K562 (cell line): ENCODE measurements around the gene FAM149B1. TPM values are rescaled to one million over a fixed set of nuclear protein-coding genes. Genes with fewer than 3 reads are reported as not detected.

Experiments used
- ATF2 ChIP-seq: sonication (generic); formaldehyde crosslinking; IDR thresholded peaks from 2 replicates; pipeline ENCODE4 v1.8.1; 2022; ENCODE audit warnings: missing genetic modification reagents
- DDX20 ChIP-seq: fragments of 450-650 bp; IDR thresholded peaks from 2 replicates; pipeline ENCODE4 v1.6.1; 2016; ENCODE audit warnings: missing genetic modification characterization, low read depth, mild to moderate bottlenecking, missing compliant biosample characterization, moderate library complexity
- ID3 ChIP-seq, 2 experiments: fragments of 250-450 bp in 1 of 2; fragments of 450-650 bp in 1 of 2; sonication (Bioruptor Pico) in 1 of 2; IDR thresholded peaks; 2 replicates each; pipeline versions ENCODE4 v1.6.1 to v1.8.0; 2016 to 2021; ENCODE audit warnings: mild to moderate bottlenecking in 2 of 2, moderate library complexity in 2 of 2, missing compliant biosample characterization in 1 of 2, missing genetic modification characterization in 1 of 2
- MTA3 ChIP-seq: fragments of 450-650 bp; formaldehyde crosslinking; IDR thresholded peaks from 2 replicates; pipeline ENCODE4 v1.6.1; 2017; ENCODE audit warnings: mild to moderate bottlenecking, borderline replicate concordance
- NFRKB ChIP-seq: fragments of 450-650 bp; IDR thresholded peaks from 2 replicates; pipeline ENCODE4 v1.6.1; 2016; ENCODE audit warnings: low read depth
- NR2C2 ChIP-seq, 2 experiments: fragments of 200-800 bp in 1 of 2; sonication (Bioruptor generic) in 1 of 2; sonication (generic) in 1 of 2; formaldehyde crosslinking in 1 of 2; IDR thresholded peaks; 2 replicates each; pipeline versions ENCODE4 v1.6.1 to v1.8.0; 2016 to 2022; ENCODE audit warnings: mild to moderate bottlenecking in 1 of 2, missing compliant biosample characterization in 1 of 2, missing genetic modification characterization in 1 of 2, missing genetic modification reagents in 1 of 2
- POLR2AphosphoS5 ChIP-seq: IDR thresholded peaks from 2 replicates; pipeline ENCODE4 v1.6.1; 2011; ENCODE audit warnings: mild to moderate bottlenecking, low read depth, low read length, moderate library complexity; ENCODE audit not compliant: control insufficient read depth, insufficient read depth
- THAP7 ChIP-seq: fragments of 250-450 bp; sonication (Bioruptor Pico); IDR thresholded peaks from 2 replicates; pipeline ENCODE4 v1.5.0; 2021
- ZBTB8A ChIP-seq: fragments of 450-650 bp; IDR thresholded peaks from 2 replicates; pipeline ENCODE4 v1.6.1; 2018; ENCODE audit warnings: mild to moderate bottlenecking, moderate library complexity; ENCODE audit not compliant: partially characterized antibody
- ZNF140 ChIP-seq: fragments of 250-450 bp; sonication (Bioruptor Pico); IDR thresholded peaks from 2 replicates; pipeline ENCODE4 v1.8.0; 2021; ENCODE audit warnings: moderate library complexity, mild to moderate bottlenecking, inconsistent platforms
- ZSCAN29 ChIP-seq: fragments of 450-650 bp; IDR thresholded peaks from 2 replicates; pipeline ENCODE4 v1.6.1; 2017
- polyA plus RNA-seq, 8 experiments: library from polyadenylated mRNA; depleted of rRNA in 4 of 8; stranded (reverse) in 5 of 8; unstranded in 3 of 8; fragments of >200 nt; fragmentation: Nextera tagmentation in 2 of 8; fragmentation: Illumina TruSeq in 1 of 8; extraction: Ambion mirVana in 2 of 8; extraction: Trizol in 1 of 8; gene quantifications; 2 replicates each; pipeline versions ENCODE4 v1.2.1 to v1.2.3, GENCODE V29; 2011 to 2014; ENCODE audit warnings: inconsistent platforms in 1 of 8, missing spikeins in 1 of 8
- total RNA-seq, 7 experiments: library from RNA; depleted of rRNA in 6 of 7; stranded (reverse); fragments of >200 nt in 6 of 7; fragmentation: Illumina TruSeq in 2 of 7; extraction: Trizol in 2 of 7; gene quantifications; 2 replicates each; pipeline versions ENCODE4 v1.2.1 to v1.2.3, GENCODE V29; 2011 to 2021; ENCODE audit warnings: low replicate concordance in 1 of 7
- TF ChIP-seq, protein P1 (sequence below): sonication (generic); formaldehyde crosslinking; IDR thresholded peaks from 2 replicates; pipeline ENCODE4 v1.9.0; 2022; ENCODE audit warnings: mild to moderate bottlenecking, missing genetic modification reagents

FAM149B1 gene
- total and polyA plus RNA-seq, 9 of the 15 experiments (the other 6 are each of a cell fraction or from before 2014, with no cell fraction given), result 4.2 to 18.5 (median 9.3) TPM

- peak; percentile 96 for TF ChIP-seq POLR2AphosphoS5
- TF ChIP-seq, protein P1, sequence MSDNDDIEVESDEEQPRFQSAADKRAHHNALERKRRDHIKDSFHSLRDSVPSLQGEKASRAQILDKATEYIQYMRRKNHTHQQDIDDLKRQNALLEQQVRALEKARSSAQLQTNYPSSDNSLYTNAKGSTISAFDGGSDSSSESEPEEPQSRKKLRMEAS (CRISPR knock-in tag), result no peak
- TF ChIP-seq ATF2 (CRISPR knock-in tag), result no peak
- TF ChIP-seq ZNF140 (CRISPR knock-in tag), result no peak
- no peak for TF ChIP-seq DDX20 (tag)
- TF ChIP-seq NFRKB, result peak; percentile 75; the same call in 1 of the 2 replicates
- TF ChIP-seq ID3 (CRISPR knock-in tag; IDR thresholded peaks at IDR 0.05), result no peak
- TF ChIP-seq ID3 (tag; IDR thresholded peaks at IDR 0.05), result no peak; the same call in 1 of the 2 replicates
- TF ChIP-seq THAP7 (CRISPR knock-in tag), result no peak
- TF ChIP-seq NR2C2 (CRISPR knock-in tag; IDR thresholded peaks at IDR 0.05), result no peak
- TF ChIP-seq NR2C2 (tag; IDR thresholded peaks at IDR 0.05), result peak; percentile 82
- no peak for TF ChIP-seq ZSCAN29
- peak; percentile 86 for TF ChIP-seq MTA3
- TF ChIP-seq ZBTB8A, result no peak
Measured at GRCh38 chr10:73167783-73168464, at the start of gene FAM149B1, which contains the start of gene ECD (continued).
